ENCODE data around the gene KLHL26. TPM values are rescaled to one million over a fixed set of nuclear protein-coding genes. Genes with fewer than 3 reads are reported as not detected.
A peak's percentile ranks its signal among the peaks of the same experiment; 100 is the strongest.

The KLHL26 gene
- total and polyA plus RNA-seq, 9 of the 15 experiments (the other 6 are each of a cell fraction or from before 2014, with no cell fraction given), result 0.13 to 13.3 (median 1.4) TPM

- no peak for TF ChIP-seq NBN (IDR thresholded peaks at IDR 0.05; ENCODE audit: low read depth)
- no peak for TF ChIP-seq NCOA6 (IDR thresholded peaks at IDR 0.05)
- peak; percentile 70 for TF ChIP-seq USF2 (CRISPR knock-in tag; IDR thresholded peaks at IDR 0.05)
- TF ChIP-seq CCAR2 (IDR thresholded peaks at IDR 0.05; ENCODE audit: low read depth, low read length), result no peak
- TF ChIP-seq DNMT1 (IDR thresholded peaks at IDR 0.05), result no peak
- no peak for TF ChIP-seq HMG20B (CRISPR knock-in tag; IDR thresholded peaks at IDR 0.05)
- TF ChIP-seq ZNF444 (CRISPR knock-in tag; IDR thresholded peaks at IDR 0.05), result no peak
- peak; percentile 32 for TF ChIP-seq RBM22 (IDR thresholded peaks at IDR 0.05; ENCODE audit: low read depth, low read length, poor library complexity, severe bottlenecking)
- TF ChIP-seq HCFC1 (IDR thresholded peaks at IDR 0.05; ENCODE audit: low read depth, low read length), result peak; percentile 35
- peak; percentile 21; the same call in 1 of the 2 replicates for TF ChIP-seq ZNF12 (CRISPR knock-in tag; IDR thresholded peaks at IDR 0.05)
- TF ChIP-seq CAMTA2 (CRISPR knock-in tag; conservative IDR thresholded peaks at IDR 0.05), result no peak
- TF ChIP-seq SREBF1 (IDR thresholded peaks at IDR 0.05; ENCODE audit: borderline replicate concordance, low read depth, low read length), result no peak
- TF ChIP-seq RUNX1 (IDR thresholded peaks at IDR 0.05; ENCODE audit: low read depth), result no peak
- TF ChIP-seq HOXB6 (CRISPR knock-in tag; IDR thresholded peaks at IDR 0.05; ENCODE audit: borderline replicate concordance), result no peak
- no peak for TF ChIP-seq ZNF318 (IDR thresholded peaks at IDR 0.05; ENCODE audit: borderline replicate concordance in 1 of 2, low read depth in 1 of 2)
- TF ChIP-seq NR1H2 (CRISPR knock-in tag; IDR thresholded peaks at IDR 0.05), result no peak
- TF ChIP-seq, protein P1, sequence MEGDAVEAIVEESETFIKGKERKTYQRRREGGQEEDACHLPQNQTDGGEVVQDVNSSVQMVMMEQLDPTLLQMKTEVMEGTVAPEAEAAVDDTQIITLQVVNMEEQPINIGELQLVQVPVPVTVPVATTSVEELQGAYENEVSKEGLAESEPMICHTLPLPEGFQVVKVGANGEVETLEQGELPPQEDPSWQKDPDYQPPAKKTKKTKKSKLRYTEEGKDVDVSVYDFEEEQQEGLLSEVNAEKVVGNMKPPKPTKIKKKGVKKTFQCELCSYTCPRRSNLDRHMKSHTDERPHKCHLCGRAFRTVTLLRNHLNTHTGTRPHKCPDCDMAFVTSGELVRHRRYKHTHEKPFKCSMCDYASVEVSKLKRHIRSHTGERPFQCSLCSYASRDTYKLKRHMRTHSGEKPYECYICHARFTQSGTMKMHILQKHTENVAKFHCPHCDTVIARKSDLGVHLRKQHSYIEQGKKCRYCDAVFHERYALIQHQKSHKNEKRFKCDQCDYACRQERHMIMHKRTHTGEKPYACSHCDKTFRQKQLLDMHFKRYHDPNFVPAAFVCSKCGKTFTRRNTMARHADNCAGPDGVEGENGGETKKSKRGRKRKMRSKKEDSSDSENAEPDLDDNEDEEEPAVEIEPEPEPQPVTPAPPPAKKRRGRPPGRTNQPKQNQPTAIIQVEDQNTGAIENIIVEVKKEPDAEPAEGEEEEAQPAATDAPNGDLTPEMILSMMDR (IDR thresholded peaks at IDR 0.05 in 2 of 3, conservative IDR thresholded peaks at IDR 0.05 in 1 of 3; ENCODE audit: insufficient read depth in 2 of 3, low read depth in 1 of 3, low read length in 3 of 3), result peak; percentile 24 to 57 (median 30); a peak in 4 of 6 replicates
Observed at GRCh38 chr19:18589380-18590272, 47.2 kb upstream of the KLHL26 start (continued).
